Measurements from ENCODE around the gene COX20. TPM values are rescaled to one million over a fixed set of nuclear protein-coding genes. Genes with fewer than 3 reads are reported as not detected.

COX20 gene
- total and polyA plus RNA-seq, 10 donors = 20.7 to 45.4 (median 26.3) TPM

- H3K9me3 ChIP-seq = no peaks in the 10 kb centered on the region
- WGBS, 5 donors = 56 to 86% (median 63%) methylated on average over 3 of the region's 3 CpGs
- peaks cover 0 to 12% (median 1%) of the 10 kb centered on the region in 6 donors for H3K36me3 ChIP-seq
- no peak overlapping the region for H3K4me3 ChIP-seq
- no peak for DNase-seq
- intact Hi-C loops (cut with DNase I; ENCODE audit: low total_unique reads) = no loop called here
- peaks cover 16 to 34% (median 28%) of the 10 kb centered on the region in 6 donors for H3K4me1 ChIP-seq
- TF ChIP-seq POLR2AphosphoS5 (IDR thresholded peaks at IDR 0.05) = no peak
- peak overlapping the region; percentile 99 to 100 (median 100) for H3K27ac ChIP-seq
- H3K27me3 ChIP-seq (replicated peaks in 1 of 7) = no peaks in the 10 kb centered on the region
Measured at GRCh38 chr1:244865820-244866219, 30.4 kb downstream of the COX20 start.

DNA sequence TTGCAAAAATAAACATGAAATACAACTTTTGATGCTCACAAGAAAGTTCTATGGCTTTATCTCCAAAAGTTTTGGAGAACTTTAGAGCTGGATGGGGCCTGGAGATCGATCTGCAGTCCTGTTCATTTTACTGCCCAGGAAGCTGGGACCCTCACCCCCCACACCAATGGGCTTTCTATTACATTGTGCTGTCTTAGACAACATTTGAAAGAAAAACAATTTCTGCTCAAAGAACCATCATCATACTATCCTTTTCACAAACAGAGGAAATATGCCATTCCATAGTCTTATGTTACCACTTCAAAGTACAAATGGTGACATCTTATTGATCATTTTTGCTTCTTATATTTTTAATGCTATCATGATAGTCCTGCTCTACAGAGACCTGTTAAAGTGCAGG, 30.9 kb downstream of the COX20 start:
- TF ChIP-seq POLR2A (IDR thresholded peaks at IDR 0.05) (no peak), POLR2AphosphoS5 (IDR thresholded peaks at IDR 0.05) (no peak)
- TF ChIP-seq, protein P1, sequence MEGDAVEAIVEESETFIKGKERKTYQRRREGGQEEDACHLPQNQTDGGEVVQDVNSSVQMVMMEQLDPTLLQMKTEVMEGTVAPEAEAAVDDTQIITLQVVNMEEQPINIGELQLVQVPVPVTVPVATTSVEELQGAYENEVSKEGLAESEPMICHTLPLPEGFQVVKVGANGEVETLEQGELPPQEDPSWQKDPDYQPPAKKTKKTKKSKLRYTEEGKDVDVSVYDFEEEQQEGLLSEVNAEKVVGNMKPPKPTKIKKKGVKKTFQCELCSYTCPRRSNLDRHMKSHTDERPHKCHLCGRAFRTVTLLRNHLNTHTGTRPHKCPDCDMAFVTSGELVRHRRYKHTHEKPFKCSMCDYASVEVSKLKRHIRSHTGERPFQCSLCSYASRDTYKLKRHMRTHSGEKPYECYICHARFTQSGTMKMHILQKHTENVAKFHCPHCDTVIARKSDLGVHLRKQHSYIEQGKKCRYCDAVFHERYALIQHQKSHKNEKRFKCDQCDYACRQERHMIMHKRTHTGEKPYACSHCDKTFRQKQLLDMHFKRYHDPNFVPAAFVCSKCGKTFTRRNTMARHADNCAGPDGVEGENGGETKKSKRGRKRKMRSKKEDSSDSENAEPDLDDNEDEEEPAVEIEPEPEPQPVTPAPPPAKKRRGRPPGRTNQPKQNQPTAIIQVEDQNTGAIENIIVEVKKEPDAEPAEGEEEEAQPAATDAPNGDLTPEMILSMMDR (IDR thresholded peaks at IDR 0.05 in 8 of 11, conservative IDR thresholded peaks at IDR 0.05 in 3 of 11) = no peak
- Histone ChIP-seq H3K27ac (peak overlapping the region in 1 of 8 donors; percentile 100), H3K4me3 (no peak overlapping the region), H3K4me1 (peaks cover 11 to 29% (median 22%) of the 10 kb centered on the region in 6 donors), H3K36me3 (peaks cover 0 to 7% (median 0%) of the 10 kb centered on the region in 6 donors), H3K27me3 (replicated peaks in 1 of 7) (no peaks in the 10 kb centered on the region), H3K9me3 (no peaks in the 10 kb centered on the region)
- intact Hi-C loops (cut with DNase I; ENCODE audit: low total_unique reads) = no loop called here
- WGBS, 5 donors = 88 to 93% (median 92%) methylated on average over 1 of the region's 1 CpG
- DNase-seq = no peak

DNA sequence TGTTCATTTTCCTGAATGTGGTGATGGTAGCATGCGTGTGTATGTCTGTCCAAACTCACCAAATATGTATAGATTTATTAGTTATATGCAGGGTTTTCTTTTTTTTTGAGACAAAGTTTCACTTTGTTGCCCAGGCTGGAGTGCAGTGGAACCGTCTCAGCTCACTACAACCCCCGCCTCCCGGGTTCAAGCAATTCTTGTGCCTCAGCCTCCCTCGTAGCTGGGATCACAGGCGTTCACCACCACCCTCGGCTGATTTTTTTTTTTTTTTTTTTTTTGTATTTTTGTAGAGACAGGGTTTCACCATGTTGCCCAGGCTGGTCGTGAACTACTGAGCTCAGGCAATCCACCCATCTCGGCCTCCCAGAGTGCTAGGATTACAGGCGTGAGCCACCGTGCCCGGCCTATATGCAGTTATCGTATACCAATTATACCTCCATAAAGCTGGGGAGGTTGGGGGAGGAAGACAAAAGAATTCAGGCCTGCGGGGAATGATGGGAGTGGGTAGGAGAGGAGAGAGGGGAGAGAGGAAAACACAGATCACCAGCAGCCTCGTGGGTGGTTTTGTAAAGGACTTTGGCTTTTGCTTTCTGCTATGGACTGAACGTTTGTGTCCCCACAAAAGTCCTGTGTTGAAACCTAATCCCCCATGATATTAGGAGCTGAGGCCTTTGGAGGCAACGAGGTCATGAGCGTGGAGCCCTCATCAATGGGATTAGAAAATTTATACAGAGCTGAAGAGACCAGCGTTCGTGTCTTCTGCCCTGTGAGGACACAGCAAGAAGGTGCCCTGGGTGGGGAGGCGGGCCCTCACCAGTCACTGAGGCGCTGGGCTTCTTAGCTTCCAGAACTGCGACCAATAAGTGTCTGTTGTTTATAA, 33.3 kb downstream of the COX20 start:
- H3K9me3 ChIP-seq = no peaks in the 10 kb centered on the region
- H3K27me3 ChIP-seq (replicated peaks in 1 of 7) = no peaks in the 10 kb centered on the region
- H3K36me3 ChIP-seq = no peaks in the 10 kb centered on the region
- H3K27ac ChIP-seq = no peak overlapping the region
- DNase-seq = no peak
- H3K4me3 ChIP-seq = no peak overlapping the region
- intact Hi-C loops (cut with DNase I; ENCODE audit: low total_unique reads) = no loop called here
- TF ChIP-seq, protein P1 (IDR thresholded peaks at IDR 0.05 in 8 of 11, conservative IDR thresholded peaks at IDR 0.05 in 3 of 11) = no peak
- TF ChIP-seq POLR2A (IDR thresholded peaks at IDR 0.05) = no peak
- no peak for TF ChIP-seq POLR2AphosphoS5 (IDR thresholded peaks at IDR 0.05)
- 92 to 96% (median 95%) methylated on average over 23 of the region's 23 CpGs for WGBS, 5 donors
- H3K4me1 ChIP-seq = peaks cover 5 to 16% (median 12%) of the 10 kb centered on the region in 6 donors

- no peak for DNase-seq
- Histone ChIP-seq H3K36me3 (no peaks in the 10 kb centered on the region), H3K4me3 (no peak overlapping the region), H3K27ac (no peak overlapping the region), H3K9me3 (no peaks in the 10 kb centered on the region), H3K4me1 (peaks cover 5 to 16% (median 12%) of the 10 kb centered on the region in 6 donors), H3K27me3 (replicated peaks in 1 of 7) (no peaks in the 10 kb centered on the region)
- 93 to 97% (median 95%) methylated on average over 12 of the region's 12 CpGs for WGBS, 5 donors
- TF ChIP-seq, protein P1 (IDR thresholded peaks at IDR 0.05 in 8 of 11, conservative IDR thresholded peaks at IDR 0.05 in 3 of 11) = no peak
- TF ChIP-seq POLR2A (IDR thresholded peaks at IDR 0.05) (no peak), POLR2AphosphoS5 (IDR thresholded peaks at IDR 0.05) (no peak)
- intact Hi-C loops (cut with DNase I; ENCODE audit: low total_unique reads) = no loop called here
Measured at GRCh38 chr1:244869364-244869827, 33.9 kb downstream of the COX20 start.

Data from spleen (tissue), 11 donors.